Activated naive CD8-positive, alpha-beta T cell (primary cell): ENCODE measurements around the gene PRPF40A.
"Not testable (repeated sequence)": the region's sequence is repeated elsewhere in the genome, so short reads cannot be mapped to it uniquely, and the experiment has no call there.

Experiments used
- H3K27ac Mint-ChIP-seq: one replicate; pipeline ENCODE4 v1.8.0; 2021; ENCODE audit warnings: mixed read lengths
- H3K27me3 Mint-ChIP-seq: one replicate; pipeline ENCODE4 v1.8.0; 2021; ENCODE audit warnings: mixed read lengths
- H3K36me3 Mint-ChIP-seq: one replicate; pipeline ENCODE4 v1.8.0; 2021; ENCODE audit warnings: mixed read lengths
- H3K4me1 Mint-ChIP-seq: one replicate; pipeline ENCODE4 v1.8.0; 2021; ENCODE audit warnings: low read depth, mixed read lengths
- H3K4me3 Mint-ChIP-seq: one replicate; pipeline ENCODE4 v1.8.0; 2021; ENCODE audit warnings: mild to moderate bottlenecking, mixed read lengths
- H3K9me3 Mint-ChIP-seq: one replicate; pipeline ENCODE4 v1.8.0; 2021; ENCODE audit warnings: low read depth, mixed read lengths

PRPF40A gene

GRCh38 chr2:152730591-152731333, 13.5 kb upstream of the PRPF40A start:
- H3K27me3 Mint-ChIP-seq, result no peaks in the 10 kb centered on the region
- no peak overlapping the region for H3K4me3 Mint-ChIP-seq
- H3K4me1 Mint-ChIP-seq, result peaks cover 27% of the 10 kb centered on the region
- no peaks in the 10 kb centered on the region for H3K9me3 Mint-ChIP-seq
- peak overlapping the region; percentile 11 for H3K27ac Mint-ChIP-seq
- no peaks in the 10 kb centered on the region for H3K36me3 Mint-ChIP-seq

- H3K36me3 Mint-ChIP-seq, result no peaks in the 10 kb centered on the region
- no peak overlapping the region for H3K4me3 Mint-ChIP-seq
- H3K9me3 Mint-ChIP-seq, result no peaks in the 10 kb centered on the region
Measured at GRCh38 chr2:152729844-152730243, 12.6 kb upstream of the PRPF40A start.

GRCh38 chr2:152723918-152724317, 6.7 kb upstream of the PRPF40A start:
- Mint-ChIP-seq H3K4me3 (no peak overlapping the region), H3K27me3 (no peaks in the 10 kb centered on the region), H3K4me1 (peaks cover 37% of the 10 kb centered on the region), H3K9me3 (no peaks in the 10 kb centered on the region), H3K36me3 (peaks cover 4% of the 10 kb centered on the region), H3K27ac (no peak overlapping the region)

More at GRCh38 chr2:152729844-152730243, 12.6 kb upstream of the PRPF40A start:
- H3K27ac Mint-ChIP-seq, result no peak overlapping the region
- peaks cover 27% of the 10 kb centered on the region for H3K4me1 Mint-ChIP-seq
- H3K27me3 Mint-ChIP-seq, result no peaks in the 10 kb centered on the region

- H3K4me1 Mint-ChIP-seq, result peaks cover 37% of the 10 kb centered on the region
- H3K9me3 Mint-ChIP-seq, H3K27ac Mint-ChIP-seq, H3K4me3 Mint-ChIP-seq, H3K27me3 Mint-ChIP-seq, H3K36me3 Mint-ChIP-seq: not testable (repeated sequence)
Measured at GRCh38 chr2:152722639-152723038, 5.4 kb upstream of the PRPF40A start.

- Mint-ChIP-seq H3K36me3 (peaks cover 8% of the 10 kb centered on the region), H3K27ac (no peak overlapping the region), H3K27me3 (no peaks in the 10 kb centered on the region), H3K9me3 (no peaks in the 10 kb centered on the region), H3K4me3 (peak overlapping the region; percentile 100), H3K4me1 (peaks cover 50% of the 10 kb centered on the region)
Measured at GRCh38 chr2:152720794-152721193, 3.5 kb upstream of the PRPF40A start.

- H3K9me3 Mint-ChIP-seq, result no peaks in the 10 kb centered on the region
- H3K4me1 Mint-ChIP-seq, result peaks cover 65% of the 10 kb centered on the region
- peak overlapping the region; percentile 100 for H3K4me3 Mint-ChIP-seq
- H3K27ac Mint-ChIP-seq, result peak overlapping the region; percentile 100
- H3K36me3 Mint-ChIP-seq, result peaks cover 12% of the 10 kb centered on the region
- H3K27me3 Mint-ChIP-seq, result no peaks in the 10 kb centered on the region
Measured at GRCh38 chr2:152718909-152719645, 1.8 kb upstream of the PRPF40A start.

- peaks cover 8% of the 10 kb centered on the region for H3K36me3 Mint-ChIP-seq
Measured at GRCh38 chr2:152718076-152718908, 1.0 kb upstream of the PRPF40A start, which contains the start of gene ARL6IP6. Gene ARL6IP6, plus strand, starts transcription at chr2:152718620. Its CDS starts 5 bp downstream, at chr2:152718625.

GRCh38 chr2:152716805-152717227, 445 bp downstream of the PRPF40A start:
- peaks cover 74% of the 10 kb centered on the region for H3K4me1 Mint-ChIP-seq
- H3K4me3 Mint-ChIP-seq, result peak overlapping the region; percentile 100
- peaks cover 11% of the 10 kb centered on the region for H3K36me3 Mint-ChIP-seq
- H3K27ac Mint-ChIP-seq, result peak overlapping the region; percentile 100
- H3K27me3 Mint-ChIP-seq, result no peaks in the 10 kb centered on the region
- no peaks in the 10 kb centered on the region for H3K9me3 Mint-ChIP-seq

More at GRCh38 chr2:152718076-152718908, 1.0 kb upstream of the PRPF40A start, which contains the start of gene ARL6IP6:
- Mint-ChIP-seq H3K9me3 (no peaks in the 10 kb centered on the region), H3K4me3 (peak within 1 kb of the TSS; percentile 100), H3K27me3 (no peaks in the 10 kb centered on the region), H3K27ac (peak within 1 kb of the TSS; percentile 100), H3K4me1 (peaks cover 66% of the 10 kb centered on the region)

GRCh38 chr2:152715854-152716428, 1.3 kb downstream of the PRPF40A start:
- H3K4me1 Mint-ChIP-seq, result peaks cover 73% of the 10 kb centered on the region
- peak overlapping the region; percentile 100 for H3K4me3 Mint-ChIP-seq
- peak overlapping the region; percentile 100 for H3K27ac Mint-ChIP-seq
- no peaks in the 10 kb centered on the region for H3K27me3 Mint-ChIP-seq
- H3K9me3 Mint-ChIP-seq, result no peaks in the 10 kb centered on the region
- H3K36me3 Mint-ChIP-seq, result peaks cover 12% of the 10 kb centered on the region

GRCh38 chr2:152715112-152715511, 2.1 kb downstream of the PRPF40A start:
- peaks cover 18% of the 10 kb centered on the region for H3K36me3 Mint-ChIP-seq
- H3K27me3 Mint-ChIP-seq, result no peaks in the 10 kb centered on the region
- H3K27ac Mint-ChIP-seq, result peak overlapping the region; percentile 54
- no peaks in the 10 kb centered on the region for H3K9me3 Mint-ChIP-seq
- peak overlapping the region; percentile 100 for H3K4me3 Mint-ChIP-seq
- H3K4me1 Mint-ChIP-seq, result peaks cover 74% of the 10 kb centered on the region

- Mint-ChIP-seq H3K27ac (no peak overlapping the region), H3K4me3 (no peak overlapping the region), H3K36me3 (peaks cover 28% of the 10 kb centered on the region)
Measured at GRCh38 chr2:152710713-152711112, 6.5 kb downstream of the PRPF40A start.

GRCh38 chr2:152708742-152709141, 8.5 kb downstream of the PRPF40A start:
- peaks cover 79% of the 10 kb centered on the region for H3K4me1 Mint-ChIP-seq
- H3K27ac Mint-ChIP-seq, result no peak overlapping the region
- H3K27me3 Mint-ChIP-seq, result no peaks in the 10 kb centered on the region
- H3K36me3 Mint-ChIP-seq, result peaks cover 25% of the 10 kb centered on the region
- H3K4me3 Mint-ChIP-seq, result no peak overlapping the region
- H3K9me3 Mint-ChIP-seq, result no peaks in the 10 kb centered on the region

More at GRCh38 chr2:152710713-152711112, 6.5 kb downstream of the PRPF40A start:
- no peaks in the 10 kb centered on the region for H3K9me3 Mint-ChIP-seq
- H3K4me1 Mint-ChIP-seq, result peaks cover 83% of the 10 kb centered on the region
- no peaks in the 10 kb centered on the region for H3K27me3 Mint-ChIP-seq

- no peak overlapping the region for H3K4me3 Mint-ChIP-seq
Measured at GRCh38 chr2:152706477-152707021, 10.7 kb downstream of the PRPF40A start.

GRCh38 chr2:152701198-152701597, 16.1 kb downstream of the PRPF40A start:
- peaks cover 20% of the 10 kb centered on the region for H3K36me3 Mint-ChIP-seq
- H3K27me3 Mint-ChIP-seq, result no peaks in the 10 kb centered on the region
- H3K27ac Mint-ChIP-seq, result no peak overlapping the region
- H3K9me3 Mint-ChIP-seq, result peaks cover 7% of the 10 kb centered on the region
- H3K4me3 Mint-ChIP-seq, result no peak overlapping the region
- H3K4me1 Mint-ChIP-seq, result peaks cover 68% of the 10 kb centered on the region

More at GRCh38 chr2:152706477-152707021, 10.7 kb downstream of the PRPF40A start:
- no peaks in the 10 kb centered on the region for H3K27me3 Mint-ChIP-seq
- peaks cover 75% of the 10 kb centered on the region for H3K4me1 Mint-ChIP-seq
- H3K9me3 Mint-ChIP-seq, result peaks cover 7% of the 10 kb centered on the region
- peaks cover 34% of the 10 kb centered on the region for H3K36me3 Mint-ChIP-seq
- H3K27ac Mint-ChIP-seq, result no peak overlapping the region
